ENCODE results near the gene TMEM170A.

The TMEM170A gene

GRCh38 chr16:75464122-75464918 is at the start of gene TMEM170A:
TMEM170A (minus strand) TSS chr16:75464689; CDS start chr16:75464600, 89 bp downstream.
- peak; percentile 92 to 100 (median 98) for DNase-seq

GRCh38 chr16:75506574-75506973 is 42.1 kb upstream of the TMEM170A start:
- DNase-seq = peak in 1 of 51 donors; percentile 4

- no peak for DNase-seq
Measured at GRCh38 chr16:75506107-75506506, 41.6 kb upstream of the TMEM170A start.

GRCh38 chr16:75503801-75504200 is 39.3 kb upstream of the TMEM170A start:
- DNase-seq = no peak

GRCh38 chr16:75502916-75503605 is 38.6 kb upstream of the TMEM170A start:
- DNase-seq = no peak

- peak in 24 of 51 donors; percentile 2 to 53 (median 22) for DNase-seq
Measured at GRCh38 chr16:75501820-75502219, 37.3 kb upstream of the TMEM170A start.

- no peak for DNase-seq
Measured at GRCh38 chr16:75501359-75501758, 36.9 kb upstream of the TMEM170A start.

GRCh38 chr16:75498605-75499322 is 34.3 kb upstream of the TMEM170A start:
- peak in 47 of 51 donors; percentile 3 to 86 (median 62) for DNase-seq

- DNase-seq = peak in 3 of 51 donors; percentile 4 to 11 (median 6)
Measured at GRCh38 chr16:75497558-75497957, 33.1 kb upstream of the TMEM170A start.

- peak in 49 of 51 donors; percentile 6 to 87 (median 69) for DNase-seq
Measured at GRCh38 chr16:75495076-75495674, 30.7 kb upstream of the TMEM170A start, which contains the start of gene CHST6. CHST6 (minus strand) TSS chr16:75495441; CDS start chr16:75479828, 15,613 bp downstream.

- DNase-seq = peak in 29 of 51 donors; percentile 14 to 69 (median 43)
Measured at GRCh38 chr16:75494661-75495075, 30.2 kb upstream of the TMEM170A start.

GRCh38 chr16:75494184-75494583 is 29.7 kb upstream of the TMEM170A start:
- DNase-seq = peak in 12 of 51 donors; percentile 8 to 48 (median 20)

- DNase-seq = peak in 40 of 51 donors; percentile 10 to 86 (median 56)
Measured at GRCh38 chr16:75491876-75492275, 27.4 kb upstream of the TMEM170A start.

- no peak for DNase-seq
Measured at GRCh38 chr16:75488322-75488721, 23.8 kb upstream of the TMEM170A start.

GRCh38 chr16:75486676-75487313 is 22.3 kb upstream of the TMEM170A start:
- no peak for DNase-seq

- no peak for DNase-seq
Measured at GRCh38 chr16:75486014-75486675, 21.7 kb upstream of the TMEM170A start.

GRCh38 chr16:75485230-75486013 is 20.9 kb upstream of the TMEM170A start:
- DNase-seq = no peak

- DNase-seq = no peak
Measured at GRCh38 chr16:75483222-75483621, 18.7 kb upstream of the TMEM170A start.
